AG20443 (cell line): ENCODE results near the gene CAMK2B.
"Not testable (repeated sequence)": the region's sequence is repeated elsewhere in the genome, so short reads cannot be mapped to it uniquely, and the experiment has no call there.

Source experiments
- DNase-seq: peaks from one replicate; pipeline ENCODE4 v3.0.0; 2012; ENCODE audit warnings: low spot score, mixed read lengths

CAMK2B gene

GRCh38 chr7:44216521-44217222 lies 108.7 kb downstream of the CAMK2B start:
- peak; percentile 66 for DNase-seq

- no peak for DNase-seq
These were observed 109.4 kb downstream of the CAMK2B start for GRCh38 chr7:44216019-44216418.

- no peak for DNase-seq
These were observed 109.9 kb downstream of the CAMK2B start for GRCh38 chr7:44215531-44215930.

GRCh38 chr7:44213877-44214388 lies 111.5 kb downstream of the CAMK2B start:
- DNase-seq: no peak

- no peak for DNase-seq
These were observed 112.1 kb downstream of the CAMK2B start for GRCh38 chr7:44213206-44213876.

GRCh38 chr7:44212581-44213184 lies 112.7 kb downstream of the CAMK2B start:
- no peak for DNase-seq

- DNase-seq: no peak
These were observed 113.4 kb downstream of the CAMK2B start for GRCh38 chr7:44212018-44212417.

GRCh38 chr7:44211126-44211675 lies 114.2 kb downstream of the CAMK2B start:
- no peak for DNase-seq

GRCh38 chr7:44210107-44210506 lies 115.3 kb downstream of the CAMK2B start:
- DNase-seq: no peak

- no peak for DNase-seq
These were observed 117.3 kb downstream of the CAMK2B start for GRCh38 chr7:44208085-44208484.

- no peak for DNase-seq
These were observed 119.4 kb downstream of the CAMK2B start for GRCh38 chr7:44206008-44206407.

GRCh38 chr7:44201813-44202212 lies 123.6 kb downstream of the CAMK2B start:
- no peak for DNase-seq

GRCh38 chr7:44200699-44201461 lies 124.5 kb downstream of the CAMK2B start, which contains the start of gene YKT6:
Gene YKT6, plus strand, starts transcription at chr7:44200978. Its CDS starts 158 bp downstream, at chr7:44201136.
- peak; percentile 99 for DNase-seq

- DNase-seq: not testable (repeated sequence)
These were observed 125.2 kb downstream of the CAMK2B start for GRCh38 chr7:44200163-44200562.

- no peak for DNase-seq
These were observed 127.9 kb downstream of the CAMK2B start for GRCh38 chr7:44197474-44197873.

- peak; percentile 76 for DNase-seq
These were observed 128.9 kb downstream of the CAMK2B start for GRCh38 chr7:44196450-44196872.

- DNase-seq: no peak
These were observed 129.5 kb downstream of the CAMK2B start for GRCh38 chr7:44195889-44196288.

GRCh38 chr7:44194562-44195145 lies 130.7 kb downstream of the CAMK2B start:
- DNase-seq: no peak

GRCh38 chr7:44194069-44194468 lies 131.3 kb downstream of the CAMK2B start:
- DNase-seq: no peak

GRCh38 chr7:44193011-44193802 lies 132.2 kb downstream of the CAMK2B start:
- no peak for DNase-seq

- peak; percentile 52 for DNase-seq
These were observed 134.2 kb downstream of the CAMK2B start for GRCh38 chr7:44191171-44191570.
